KMS-11 (cell line): Measurements from ENCODE around the gene ANKRD44.

ENCODE experiments used
- H2AFZ ChIP-seq: fragments of 200-600 bp; sonication (generic); 2 replicates; pipeline ENCODE4 v1.6.1; 2016; ENCODE audit warnings: antibody characterized with exemption, mixed run types, low read depth
- H3K27ac ChIP-seq: fragments of 200-600 bp; sonication (generic); 2 replicates; pipeline ENCODE4 v1.6.1; 2016; ENCODE audit warnings: mild to moderate bottlenecking, mixed run types
- H3K27me3 ChIP-seq: fragments of 200-600 bp; sonication (generic); 2 replicates; pipeline ENCODE4 v1.6.1; 2017; ENCODE audit warnings: mild to moderate bottlenecking, low read depth, mixed run types, moderate library complexity; ENCODE audit not compliant: insufficient read depth
- H3K36me3 ChIP-seq: fragments of 200-600 bp; sonication (generic); 2 replicates; pipeline ENCODE4 v1.6.1; 2017; ENCODE audit warnings: mild to moderate bottlenecking, mixed run types; ENCODE audit not compliant: insufficient read depth
- H3K4me1 ChIP-seq: fragments of 200-600 bp; sonication (generic); 2 replicates; pipeline ENCODE4 v1.6.1; 2016; ENCODE audit warnings: mild to moderate bottlenecking, low read depth, mixed run types; ENCODE audit not compliant: poor library complexity, severe bottlenecking
- H3K4me2 ChIP-seq: fragments of 200-600 bp; sonication (generic); 2 replicates; pipeline ENCODE4 v1.7.0; 2016; ENCODE audit warnings: mild to moderate bottlenecking, mixed run types
- H3K4me3 ChIP-seq: fragments of 200-600 bp; sonication (generic); IDR thresholded peaks from 2 replicates; pipeline ENCODE4 v1.6.1; 2017; ENCODE audit warnings: low read depth, low read length, mixed read lengths; ENCODE audit not compliant: insufficient read depth
- H3K79me2 ChIP-seq: fragments of 200-600 bp; sonication (generic); 2 replicates; pipeline ENCODE4 v1.6.1; 2016; ENCODE audit warnings: low read depth, mixed run types; ENCODE audit not compliant: insufficient read depth
- H3K9ac ChIP-seq: fragments of 200-600 bp; sonication (generic); 2 replicates; pipeline ENCODE4 v1.6.1; 2016; ENCODE audit warnings: mild to moderate bottlenecking, mixed run types
- H4K20me1 ChIP-seq: fragments of 200-600 bp; sonication (generic); 2 replicates; pipeline ENCODE4 v1.6.1; 2016; ENCODE audit warnings: mild to moderate bottlenecking, mixed run types; ENCODE audit not compliant: insufficient read depth
- CTCF ChIP-seq: fragments of 200-600 bp; sonication (generic); conservative IDR thresholded peaks from 2 replicates; pipeline ENCODE4 v1.6.1; 2017; ENCODE audit warnings: low read depth, mild to moderate bottlenecking, antibody characterized with exemption, low read length, moderate library complexity, mixed read lengths

ANKRD44 gene

DNA sequence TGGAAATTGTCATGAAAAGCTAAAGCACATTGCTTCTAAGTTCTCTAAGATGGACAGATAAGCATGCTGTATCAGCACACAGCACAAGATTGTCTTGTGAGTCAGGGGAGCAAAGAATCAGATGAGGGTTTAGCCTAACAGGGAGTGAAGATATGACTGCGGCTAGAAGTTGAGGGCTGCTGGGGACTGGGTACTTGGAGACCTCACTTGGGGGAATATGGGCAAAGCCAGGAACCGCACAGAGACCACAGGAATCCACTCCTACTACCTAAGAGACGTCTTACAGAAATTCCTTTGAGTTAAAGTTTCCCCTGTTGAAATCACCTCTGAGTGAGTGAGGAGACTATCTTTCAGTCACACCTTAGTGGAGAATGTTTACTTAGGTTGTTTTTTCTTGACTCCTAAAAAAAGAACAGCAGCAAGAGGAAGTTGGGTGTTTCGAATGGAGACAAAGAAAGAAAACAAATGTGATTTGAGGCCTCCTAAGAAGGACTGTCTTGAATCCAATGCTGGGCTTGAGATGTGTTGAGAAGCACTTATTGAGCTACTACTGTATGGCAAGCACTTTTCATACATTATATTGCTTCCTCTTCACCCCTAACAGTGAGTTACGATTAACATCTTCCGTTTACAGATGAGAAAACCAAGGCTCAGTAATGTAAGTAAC, 100.7 kb downstream of the ANKRD44 start:
- H3K27ac ChIP-seq, result no peak overlapping the region
- no peak overlapping the region for H2AFZ ChIP-seq
- H3K4me2 ChIP-seq, result no peak overlapping the region

DNA sequence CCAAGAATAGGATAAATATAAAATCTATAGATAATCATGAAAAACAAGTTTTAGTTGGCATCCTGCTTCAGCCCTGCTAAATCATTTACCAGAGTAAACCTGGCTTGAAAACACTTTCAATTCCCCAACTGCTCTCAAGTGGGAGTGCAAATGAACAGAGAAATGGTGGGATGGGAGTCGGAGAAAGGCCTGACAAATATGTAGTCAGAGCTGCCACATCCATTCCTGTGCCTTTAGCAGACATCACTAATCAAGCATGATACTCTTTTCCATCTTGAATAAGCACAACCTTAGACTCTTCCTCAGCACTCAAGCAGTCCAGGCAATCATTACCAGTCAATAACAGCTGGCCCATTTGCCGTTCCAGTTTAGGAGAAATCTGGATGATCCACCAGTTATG, 101.3 kb downstream of the ANKRD44 start:
- Histone ChIP-seq H3K4me2 (no peak overlapping the region), H3K4me1 (no peaks in the 10 kb centered on the region), H4K20me1 (no peaks in the 10 kb centered on the region), H3K79me2 (no peaks in the 10 kb centered on the region), H3K9ac (no peak overlapping the region), H3K27ac (no peak overlapping the region), H3K4me3 (no peak overlapping the region), H3K36me3 (no peaks in the 10 kb centered on the region), H3K27me3 (no peaks in the 10 kb centered on the region), H2AFZ (no peak overlapping the region)
- TF ChIP-seq CTCF, result no peak

More for the DNA sequence above, 100.7 kb downstream of the ANKRD44 start:
- Histone ChIP-seq H3K36me3 (no peaks in the 10 kb centered on the region), H3K27me3 (no peaks in the 10 kb centered on the region), H3K9ac (no peak overlapping the region), H3K4me1 (no peaks in the 10 kb centered on the region), H3K4me3 (no peak overlapping the region), H3K79me2 (no peaks in the 10 kb centered on the region), H4K20me1 (no peaks in the 10 kb centered on the region)
- no peak for TF ChIP-seq CTCF

DNA sequence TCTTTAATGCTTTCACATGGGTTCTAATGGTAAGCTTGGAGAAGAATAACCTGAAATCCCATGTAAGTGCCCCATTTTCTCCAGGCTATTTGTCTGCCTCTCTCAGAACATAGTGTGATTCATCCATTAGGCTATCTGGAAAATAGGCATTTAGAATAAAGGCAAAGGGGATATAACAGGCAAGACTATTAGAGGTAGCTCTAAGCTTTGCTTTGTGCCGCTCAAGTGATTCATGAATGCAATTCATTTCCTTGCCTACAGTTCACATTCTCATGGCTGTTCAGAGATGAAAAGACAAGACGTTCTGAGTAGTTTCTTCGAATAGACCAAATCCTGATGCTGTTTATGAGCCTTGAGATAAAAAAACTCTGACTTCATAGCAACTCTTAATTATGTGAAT, 101.7 kb downstream of the ANKRD44 start:
- H2AFZ ChIP-seq, result no peak overlapping the region
- no peak overlapping the region for H3K27ac ChIP-seq
- no peak overlapping the region for H3K4me2 ChIP-seq
- no peaks in the 10 kb centered on the region for H3K4me1 ChIP-seq
- no peaks in the 10 kb centered on the region for H3K27me3 ChIP-seq
- no peak for TF ChIP-seq CTCF
- no peaks in the 10 kb centered on the region for H4K20me1 ChIP-seq
- no peaks in the 10 kb centered on the region for H3K79me2 ChIP-seq
- H3K4me3 ChIP-seq, result no peak overlapping the region
- H3K36me3 ChIP-seq, result no peaks in the 10 kb centered on the region
- no peak overlapping the region for H3K9ac ChIP-seq

DNA sequence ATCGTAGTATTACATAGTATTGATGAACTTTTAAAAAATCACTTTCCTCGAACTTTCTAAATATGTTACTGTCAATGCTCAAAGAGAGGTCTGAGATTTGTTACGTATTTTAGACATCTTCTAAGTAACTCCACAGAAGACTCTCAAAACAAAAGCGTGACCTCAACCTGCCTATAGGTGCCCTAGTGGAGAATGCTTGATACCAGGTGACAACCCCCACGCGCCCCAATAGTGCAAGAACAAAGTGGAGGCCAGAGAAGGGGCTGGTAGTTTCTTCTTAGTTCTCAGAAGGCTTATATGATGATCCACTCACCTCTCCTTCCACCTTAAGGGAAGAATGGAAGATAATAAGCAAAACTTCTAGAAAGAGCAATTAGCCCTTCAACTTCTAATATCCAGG, 102.6 kb downstream of the ANKRD44 start:
- H3K9ac ChIP-seq, result no peak overlapping the region
- no peaks in the 10 kb centered on the region for H3K79me2 ChIP-seq
- H3K36me3 ChIP-seq, result no peaks in the 10 kb centered on the region
- no peak overlapping the region for H3K4me3 ChIP-seq
- no peak overlapping the region for H3K27ac ChIP-seq
- H3K4me1 ChIP-seq, result no peaks in the 10 kb centered on the region
- TF ChIP-seq CTCF, result no peak
- H3K27me3 ChIP-seq, result no peaks in the 10 kb centered on the region
- H2AFZ ChIP-seq, result no peak overlapping the region
- H3K4me2 ChIP-seq, result no peak overlapping the region
- H4K20me1 ChIP-seq, result no peaks in the 10 kb centered on the region
